Activated naive CD8-positive, alpha-beta T cell treated with anti-CD3 and anti-CD28 coated beads for 36 hours (primary cell): Measurements from ENCODE around the gene IFNA2. TPM values are rescaled to one million over a fixed set of nuclear protein-coding genes. Genes with fewer than 3 reads are reported as not detected.
"Not testable (repeated sequence)": the region's sequence is repeated elsewhere in the genome, so short reads cannot be mapped to it uniquely, and the experiment has no call there.

Source experiments
- DNase-seq: peaks from one replicate; pipeline ENCODE4 v3.0.0; 2021
- H3K27ac Mint-ChIP-seq: one replicate; pipeline ENCODE4 v1.8.0; 2022; ENCODE audit warnings: mild to moderate bottlenecking, moderate library complexity, mixed read lengths
- H3K27me3 Mint-ChIP-seq: one replicate; pipeline ENCODE4 v1.8.0; 2022; ENCODE audit warnings: mild to moderate bottlenecking, mixed read lengths
- H3K36me3 Mint-ChIP-seq: one replicate; pipeline ENCODE4 v1.8.0; 2021; ENCODE audit warnings: mild to moderate bottlenecking, mixed read lengths
- H3K4me1 Mint-ChIP-seq: one replicate; pipeline ENCODE4 v1.8.0; 2021; ENCODE audit warnings: mixed read lengths
- H3K4me3 Mint-ChIP-seq: one replicate; pipeline ENCODE4 v1.8.0; 2022; ENCODE audit warnings: mild to moderate bottlenecking, moderate library complexity, mixed read lengths
- H3K9me3 Mint-ChIP-seq: one replicate; pipeline ENCODE4 v1.8.0; 2022; ENCODE audit warnings: mixed read lengths
- total RNA-seq, 2 experiments: library from RNA; stranded (reverse); gene quantifications; one replicate each; pipeline ENCODE4 v1.2.3, GENCODE V29; 2021

Gene IFNA2
- total RNA-seq = not detected

GRCh38 chr9:21385131-21385670, at the start of gene IFNA2:
Gene IFNA2, minus strand, starts transcription at chr9:21385398. Its CDS starts 69 bp downstream, at chr9:21385329.
- Mint-ChIP-seq H3K4me3 (no peak within 1 kb of the TSS), H3K27ac (no peak within 1 kb of the TSS), H3K36me3 (no peaks in the 10 kb centered on the region), H3K27me3 (peaks cover 46% of the 10 kb centered on the region), H3K9me3 (no peaks in the 10 kb centered on the region), H3K4me1 (peaks cover 20% of the 10 kb centered on the region)
- DNase-seq = no peak

- not testable (repeated sequence) for H3K4me1 Mint-ChIP-seq, H3K27ac Mint-ChIP-seq, H3K36me3 Mint-ChIP-seq, H3K4me3 Mint-ChIP-seq, DNase-seq, H3K9me3 Mint-ChIP-seq
- H3K27me3 Mint-ChIP-seq = peaks cover 31% of the 10 kb centered on the region
Measured at GRCh38 chr9:21435015-21435383, 49.8 kb upstream of the IFNA2 start.

- H3K27me3 Mint-ChIP-seq = peaks cover 34% of the 10 kb centered on the region
- no peaks in the 10 kb centered on the region for H3K36me3 Mint-ChIP-seq
- DNase-seq = peak; percentile 29
- H3K4me3 Mint-ChIP-seq = no peak overlapping the region
- H3K9me3 Mint-ChIP-seq = no peaks in the 10 kb centered on the region
- peaks cover 1% of the 10 kb centered on the region for H3K4me1 Mint-ChIP-seq
- H3K27ac Mint-ChIP-seq = no peak overlapping the region
Measured at GRCh38 chr9:21434202-21435014, 49.2 kb upstream of the IFNA2 start.

GRCh38 chr9:21432672-21433425, 47.7 kb upstream of the IFNA2 start:
- Mint-ChIP-seq H3K4me3 (no peak overlapping the region), H3K27ac (no peak overlapping the region), H3K4me1 (peaks cover 1% of the 10 kb centered on the region), H3K36me3 (no peaks in the 10 kb centered on the region), H3K9me3 (no peaks in the 10 kb centered on the region), H3K27me3 (peaks cover 37% of the 10 kb centered on the region)
- no peak for DNase-seq

- Mint-ChIP-seq H3K4me3 (no peak overlapping the region), H3K9me3 (no peaks in the 10 kb centered on the region), H3K27me3 (peaks cover 44% of the 10 kb centered on the region), H3K27ac (no peak overlapping the region), H3K36me3 (no peaks in the 10 kb centered on the region), H3K4me1 (no peaks in the 10 kb centered on the region)
- no peak for DNase-seq
Measured at GRCh38 chr9:21429191-21429590, 44.0 kb upstream of the IFNA2 start.

GRCh38 chr9:21428235-21428634, 43.0 kb upstream of the IFNA2 start:
- peaks cover 34% of the 10 kb centered on the region for H3K27me3 Mint-ChIP-seq

GRCh38 chr9:21415493-21416267, 30.5 kb upstream of the IFNA2 start:
- no peak for DNase-seq
- Mint-ChIP-seq H3K27ac (no peak overlapping the region), H3K27me3 (peaks cover 17% of the 10 kb centered on the region), H3K4me3 (no peak overlapping the region), H3K4me1 (no peaks in the 10 kb centered on the region), H3K36me3 (no peaks in the 10 kb centered on the region), H3K9me3 (no peaks in the 10 kb centered on the region)

More at GRCh38 chr9:21428235-21428634, 43.0 kb upstream of the IFNA2 start:
- Mint-ChIP-seq H3K4me3 (no peak overlapping the region), H3K27ac (no peak overlapping the region), H3K4me1 (no peaks in the 10 kb centered on the region), H3K9me3 (no peaks in the 10 kb centered on the region), H3K36me3 (no peaks in the 10 kb centered on the region)
- DNase-seq = no peak

- DNase-seq = no peak
- Mint-ChIP-seq H3K4me3 (no peak overlapping the region), H3K27ac (no peak overlapping the region), H3K4me1 (no peaks in the 10 kb centered on the region), H3K9me3 (no peaks in the 10 kb centered on the region), H3K27me3 (peaks cover 22% of the 10 kb centered on the region), H3K36me3 (no peaks in the 10 kb centered on the region)
Measured at GRCh38 chr9:21414220-21414940, 29.2 kb upstream of the IFNA2 start.

- Mint-ChIP-seq H3K27me3 (peaks cover 22% of the 10 kb centered on the region), H3K9me3 (no peaks in the 10 kb centered on the region), H3K4me1 (no peaks in the 10 kb centered on the region), H3K27ac (no peak overlapping the region), H3K4me3 (no peak overlapping the region), H3K36me3 (no peaks in the 10 kb centered on the region)
- DNase-seq = no peak
Measured at GRCh38 chr9:21413624-21414023, 28.4 kb upstream of the IFNA2 start.

GRCh38 chr9:21413151-21413550, 28.0 kb upstream of the IFNA2 start:
- Mint-ChIP-seq H3K27me3 (peaks cover 22% of the 10 kb centered on the region), H3K4me1 (no peaks in the 10 kb centered on the region), H3K9me3 (no peaks in the 10 kb centered on the region), H3K4me3 (no peak overlapping the region), H3K36me3 (no peaks in the 10 kb centered on the region), H3K27ac (no peak overlapping the region)
- DNase-seq = no peak

- Mint-ChIP-seq H3K27me3 (peaks cover 22% of the 10 kb centered on the region), H3K27ac (no peak overlapping the region), H3K9me3 (no peaks in the 10 kb centered on the region), H3K4me3 (no peak overlapping the region), H3K4me1 (no peaks in the 10 kb centered on the region), H3K36me3 (no peaks in the 10 kb centered on the region)
- DNase-seq = no peak
Measured at GRCh38 chr9:21412107-21412506, 26.9 kb upstream of the IFNA2 start.

- no peaks in the 10 kb centered on the region for H3K4me1 Mint-ChIP-seq
- H3K27me3 Mint-ChIP-seq = peaks cover 23% of the 10 kb centered on the region
- H3K4me3 Mint-ChIP-seq = no peak within 1 kb of the TSS
Measured at GRCh38 chr9:21408817-21409216, 23.6 kb upstream of the IFNA2 start, which contains the start of gene IFNA8. Gene IFNA8, plus strand, starts transcription at chr9:21409117. Its CDS starts 60 bp downstream, at chr9:21409177.

GRCh38 chr9:21404146-21404545, 18.9 kb upstream of the IFNA2 start:
- no peak for DNase-seq
- peaks cover 44% of the 10 kb centered on the region for H3K27me3 Mint-ChIP-seq

More at GRCh38 chr9:21408817-21409216, 23.6 kb upstream of the IFNA2 start, which contains the start of gene IFNA8:
- DNase-seq = no peak
- Mint-ChIP-seq H3K36me3 (no peaks in the 10 kb centered on the region), H3K9me3 (no peaks in the 10 kb centered on the region), H3K27ac (no peak within 1 kb of the TSS)

More at GRCh38 chr9:21404146-21404545, 18.9 kb upstream of the IFNA2 start:
- no peak overlapping the region for H3K4me3 Mint-ChIP-seq
- H3K9me3 Mint-ChIP-seq = peaks cover 1% of the 10 kb centered on the region
- no peak overlapping the region for H3K27ac Mint-ChIP-seq
- no peaks in the 10 kb centered on the region for H3K36me3 Mint-ChIP-seq
- H3K4me1 Mint-ChIP-seq = peaks cover 8% of the 10 kb centered on the region
